Activated CD4-positive, alpha-beta T cell treated with anti-CD3 and anti-CD28 coated beads, Interleukin-2, amount 50 U/mL, for 24 hours (primary cell): ENCODE measurements around the gene ATXN2.

Source experiments
- DNase-seq, 2 donors: peaks; one replicate each; pipeline ENCODE4 v3.0.0-alpha.2; 2020; ENCODE audit warnings: low read depth in 1 of 2, low spot score in 1 of 2

Gene ATXN2

GRCh38 chr12:111454311-111454710 is 144.8 kb downstream of the ATXN2 start:
- DNase-seq: no peak

- no peak for DNase-seq
Observed at GRCh38 chr12:111453071-111453989, 145.8 kb downstream of the ATXN2 start.

GRCh38 chr12:111451649-111452129 is 147.4 kb downstream of the ATXN2 start:
- DNase-seq: no peak

- no peak for DNase-seq
Observed at GRCh38 chr12:111451232-111451631, 147.9 kb downstream of the ATXN2 start.

GRCh38 chr12:111450676-111451075 is 148.4 kb downstream of the ATXN2 start:
- no peak for DNase-seq

- DNase-seq: no peak
Observed at GRCh38 chr12:111448846-111449790, 150.0 kb downstream of the ATXN2 start.

- DNase-seq: no peak
Observed at GRCh38 chr12:111448266-111448830, 150.8 kb downstream of the ATXN2 start.

GRCh38 chr12:111447571-111448265 is 151.4 kb downstream of the ATXN2 start:
- DNase-seq: no peak

- no peak for DNase-seq
Observed at GRCh38 chr12:111446631-111447570, 152.2 kb downstream of the ATXN2 start.

GRCh38 chr12:111445726-111446581 is 153.2 kb downstream of the ATXN2 start:
- DNase-seq: no peak

- peak; percentile 63 to 85 for DNase-seq
Observed at GRCh38 chr12:111444925-111445725, 154.0 kb downstream of the ATXN2 start.

- DNase-seq: no peak
Observed at GRCh38 chr12:111444314-111444924, 154.7 kb downstream of the ATXN2 start.

GRCh38 chr12:111443586-111443985 is 155.5 kb downstream of the ATXN2 start:
- DNase-seq: no peak

GRCh38 chr12:111443086-111443485 is 156.0 kb downstream of the ATXN2 start:
- DNase-seq: no peak

- DNase-seq: no peak
Observed at GRCh38 chr12:111442301-111443045, 156.6 kb downstream of the ATXN2 start.

GRCh38 chr12:111441107-111441928 is 157.8 kb downstream of the ATXN2 start:
- DNase-seq: no peak
